Stimulated activated CD4-positive, alpha-beta T cell treated with anti-CD3 and anti-CD28 coated beads, Interleukin-12 subunit alpha, Interleukin-12 subunit beta, amount 100 ng/mL, for 24 hours (primary cell): Measurements from ENCODE around the gene GCFC2.

Source experiments
- DNase-seq, 2 experiments: peaks; one replicate each; pipeline ENCODE4 v3.0.0-alpha.2; 2020; ENCODE audit warnings: low read depth in 2 of 2

The GCFC2 gene

DNA sequence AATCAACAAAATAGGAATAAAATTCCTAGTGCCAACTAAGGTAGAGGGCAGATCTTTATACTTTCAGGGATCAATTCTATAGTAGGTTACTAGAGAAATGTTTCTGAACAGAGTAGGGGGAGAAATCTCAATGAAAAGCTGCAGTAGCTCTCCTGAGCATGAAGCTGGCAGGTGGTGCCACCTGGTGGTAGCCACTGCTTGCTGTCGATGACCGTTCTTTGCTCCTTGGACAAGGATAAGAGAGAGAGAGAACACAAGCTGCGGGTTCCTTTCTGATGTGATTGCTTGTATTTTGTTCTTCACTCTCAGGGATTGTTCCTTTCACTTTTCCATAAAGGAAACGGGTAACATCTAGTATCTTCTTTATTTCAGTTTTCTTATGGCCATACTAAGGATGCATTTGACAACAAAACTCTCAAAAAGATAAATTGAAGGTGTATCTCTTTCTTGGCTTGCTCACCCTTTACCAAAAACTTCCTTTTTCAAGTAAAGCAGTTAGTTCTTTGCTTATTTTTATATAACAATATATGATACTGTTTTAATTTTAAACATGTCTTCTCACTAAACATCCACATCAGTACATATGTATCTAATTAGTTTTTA is 82.7 kb downstream of the GCFC2 start:
- peak; percentile 17 to 58 for DNase-seq

DNA sequence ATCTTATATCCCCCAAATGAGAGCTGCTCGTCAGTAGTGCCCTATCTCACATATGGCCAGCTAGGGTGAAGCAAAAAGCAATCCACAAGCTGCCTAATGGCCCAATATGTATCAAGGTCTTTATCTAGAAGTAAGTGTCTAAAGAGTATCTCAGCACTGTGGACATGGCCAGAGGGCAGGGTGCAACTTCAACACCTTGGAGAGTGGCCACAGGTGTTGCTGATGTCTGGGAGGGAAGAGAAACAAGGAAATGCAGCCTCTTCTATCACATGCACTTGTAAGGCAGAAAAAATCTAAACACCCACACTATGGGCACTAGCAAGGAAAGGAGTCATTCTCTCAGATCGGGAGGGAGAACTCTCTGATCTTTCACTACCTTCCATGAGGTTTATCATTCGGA is 87.8 kb downstream of the GCFC2 start:
- no peak for DNase-seq

DNA sequence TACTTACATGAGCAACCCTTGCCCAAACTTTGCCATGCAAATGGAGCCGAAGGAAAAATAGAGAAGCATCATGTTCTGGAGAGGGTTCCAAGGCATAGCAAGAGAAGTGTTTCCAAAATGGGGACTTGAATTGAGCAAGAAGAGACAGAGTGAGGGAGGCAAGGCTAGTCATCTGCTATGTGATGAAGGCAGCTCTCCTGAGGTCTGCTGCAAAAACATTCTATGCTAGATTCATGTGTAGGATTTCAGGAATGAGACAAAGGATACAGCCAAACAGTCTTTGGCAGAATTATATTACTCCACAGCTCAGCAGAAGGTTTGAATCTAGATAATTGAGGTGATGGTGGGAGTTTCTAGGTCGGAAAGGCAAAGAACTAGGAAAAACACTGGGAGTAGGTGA is 88.2 kb downstream of the GCFC2 start:
- DNase-seq = no peak

DNA sequence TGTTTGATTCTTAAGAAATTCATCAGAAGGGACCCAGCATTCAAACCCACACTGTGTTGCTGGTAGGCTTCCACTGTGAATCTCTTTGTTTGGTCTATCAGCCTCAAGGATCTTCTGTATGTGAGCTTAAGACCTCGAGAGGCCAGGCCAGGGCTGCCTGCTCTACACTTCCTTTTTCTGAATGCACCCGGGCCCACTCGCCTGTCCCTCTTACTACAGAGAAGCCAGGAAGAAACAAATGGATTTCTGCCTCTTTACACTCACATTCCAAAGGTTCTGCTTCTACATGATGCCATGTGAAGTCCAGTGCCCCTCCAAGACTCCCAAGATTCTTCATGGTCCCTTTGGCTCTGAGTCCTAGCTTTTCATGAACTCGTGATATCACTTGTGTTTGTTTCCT is 89.5 kb downstream of the GCFC2 start:
- no peak for DNase-seq

DNA sequence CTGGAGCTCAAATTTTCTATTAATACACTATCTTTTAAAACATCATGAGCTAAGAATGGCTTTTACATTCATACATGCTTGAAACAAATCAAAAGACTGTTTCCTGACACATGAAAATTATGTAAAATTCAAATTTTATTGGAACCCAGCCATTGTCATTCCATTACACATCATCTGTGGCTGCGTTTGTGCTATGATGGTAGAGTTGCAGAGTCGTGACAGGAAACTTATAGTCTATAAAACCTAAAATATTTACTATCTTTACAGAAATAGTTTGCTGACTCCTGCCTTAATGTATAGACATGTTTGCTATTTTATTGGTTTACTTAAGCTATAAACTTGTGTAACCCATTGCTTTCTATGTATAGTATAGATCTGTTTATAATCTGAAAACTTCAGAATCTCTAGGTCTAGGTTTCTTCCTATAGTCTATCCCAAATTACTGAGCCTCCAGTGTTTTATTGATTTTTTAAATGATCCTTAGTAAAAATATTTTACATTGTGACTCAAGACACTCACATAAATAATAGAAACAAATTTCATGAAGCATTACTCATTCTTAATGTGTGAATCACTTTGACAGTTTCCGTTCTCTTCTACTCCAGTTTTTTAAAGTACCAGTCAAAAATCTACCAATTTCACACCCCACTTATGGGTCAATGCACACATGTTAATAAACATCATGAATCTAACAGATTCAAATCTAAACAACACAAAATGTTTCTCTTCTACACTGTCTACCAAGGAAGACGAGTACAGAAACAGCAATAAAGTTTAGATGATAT is 90.6 kb downstream of the GCFC2 start:
- no peak for DNase-seq

DNA sequence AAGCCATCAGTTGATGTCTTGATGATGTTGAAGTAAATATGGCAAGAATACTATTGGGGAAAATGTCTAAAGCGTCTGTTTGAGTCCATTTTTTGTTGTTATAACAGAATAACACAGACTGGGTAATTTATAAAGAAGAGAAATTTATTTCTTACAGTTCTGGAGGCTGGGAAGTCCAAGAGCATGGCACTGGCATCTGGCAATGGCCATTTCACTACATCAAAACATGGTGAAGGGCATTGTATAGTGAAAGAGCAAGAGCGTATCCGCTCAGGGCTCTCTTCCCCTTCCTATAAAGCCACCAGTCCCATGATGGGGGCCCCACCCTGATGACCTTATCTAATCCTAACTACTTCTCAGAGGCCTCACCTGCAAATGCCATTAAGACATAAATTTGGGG is 93.8 kb downstream of the GCFC2 start:
- DNase-seq = no peak

DNA sequence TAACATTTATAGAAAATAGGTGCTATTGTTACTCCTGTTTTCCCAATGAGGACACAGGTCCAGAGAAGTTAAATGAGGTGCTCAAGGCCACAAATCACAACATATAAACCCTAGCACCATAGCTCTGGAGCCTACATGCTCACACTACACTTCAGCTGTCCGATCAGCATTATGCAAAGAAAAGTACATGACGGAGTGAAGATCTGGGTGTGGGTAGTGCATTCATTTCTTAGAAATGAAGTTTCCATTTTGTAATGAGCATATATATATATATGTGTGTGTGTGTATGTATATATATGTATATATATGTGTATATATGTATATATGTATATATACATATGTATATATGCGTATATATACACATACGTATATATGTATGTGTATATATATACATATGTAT is 94.3 kb downstream of the GCFC2 start:
- no peak for DNase-seq

DNA sequence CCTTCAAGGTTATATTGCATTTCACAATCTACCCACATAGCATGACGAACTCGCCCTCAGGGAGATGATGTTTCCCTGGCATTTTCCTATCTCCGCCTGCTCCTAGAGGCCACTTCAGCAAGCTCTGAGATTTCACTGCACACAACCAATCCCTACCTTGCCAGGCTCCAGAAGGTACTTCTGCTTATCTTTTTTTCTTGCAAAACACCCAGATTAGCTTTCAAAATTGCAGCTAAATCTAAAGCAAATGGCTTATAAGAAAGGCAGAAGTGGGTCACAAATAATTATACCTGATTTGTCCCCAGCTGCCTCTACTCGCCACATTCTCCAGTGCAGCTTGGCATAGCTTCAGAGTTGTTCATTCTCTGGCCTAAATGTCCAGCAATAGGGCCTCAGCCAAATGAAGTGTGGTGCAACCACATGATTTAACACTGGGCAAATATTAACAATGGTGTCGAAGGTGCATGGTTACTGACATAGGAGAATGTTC is 96.5 kb downstream of the GCFC2 start:
- no peak for DNase-seq

DNA sequence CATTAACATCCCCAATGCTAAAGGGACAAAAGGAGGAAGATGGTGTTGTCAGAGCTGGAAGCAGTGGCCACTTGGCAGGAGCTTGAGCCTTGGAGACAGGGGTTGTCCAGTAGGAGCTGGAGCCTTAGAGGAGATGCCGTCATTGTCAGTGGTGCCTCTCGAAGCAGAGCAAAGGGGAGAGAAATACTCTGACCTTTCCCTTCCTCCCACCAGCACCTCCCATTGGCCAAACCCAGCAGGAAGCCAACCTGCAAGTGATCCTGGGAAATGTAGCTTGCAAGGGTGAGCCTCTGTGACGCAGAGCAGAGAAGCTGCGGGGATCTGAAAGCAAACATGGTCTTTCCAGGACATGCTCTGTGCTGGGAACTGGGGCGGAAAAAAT is 97.9 kb downstream of the GCFC2 start:
- no peak for DNase-seq
